Cerebellar nuclear complex (tissue), 1 donor: ENCODE results near the gene PIK3R4.

Experiments used
- DNase-seq, 2 experiments: peaks; one replicate each; lab custom pipeline; 2025; lab: John Stamatoyannopoulos, UW

Gene PIK3R4

GRCh38 chr3:130640027-130640426, 106.6 kb downstream of the PIK3R4 start:
- DNase-seq: no peak

- no peak for DNase-seq
Measured at GRCh38 chr3:130636480-130637234, 110.0 kb downstream of the PIK3R4 start.

- DNase-seq: no peak
Measured at GRCh38 chr3:130635978-130636377, 110.7 kb downstream of the PIK3R4 start.

GRCh38 chr3:130635285-130635684, 111.3 kb downstream of the PIK3R4 start:
- no peak for DNase-seq
